NCI-H1436 treated with DMSO at 0.1 percent for 48 hours (cell line): ENCODE results near the gene RHOBTB3.
"Not testable (repeated sequence)": the region's sequence is repeated elsewhere in the genome, so short reads cannot be mapped to it uniquely, and the experiment has no call there.

Source experiments
- DNase-seq: peaks from one replicate; lab custom pipeline; 2025; lab: John Stamatoyannopoulos, UW

The RHOBTB3 gene

GRCh38 chr5:95821110-95822021 lies 90.2 kb downstream of the RHOBTB3 start:
- no peak for DNase-seq

DNA sequence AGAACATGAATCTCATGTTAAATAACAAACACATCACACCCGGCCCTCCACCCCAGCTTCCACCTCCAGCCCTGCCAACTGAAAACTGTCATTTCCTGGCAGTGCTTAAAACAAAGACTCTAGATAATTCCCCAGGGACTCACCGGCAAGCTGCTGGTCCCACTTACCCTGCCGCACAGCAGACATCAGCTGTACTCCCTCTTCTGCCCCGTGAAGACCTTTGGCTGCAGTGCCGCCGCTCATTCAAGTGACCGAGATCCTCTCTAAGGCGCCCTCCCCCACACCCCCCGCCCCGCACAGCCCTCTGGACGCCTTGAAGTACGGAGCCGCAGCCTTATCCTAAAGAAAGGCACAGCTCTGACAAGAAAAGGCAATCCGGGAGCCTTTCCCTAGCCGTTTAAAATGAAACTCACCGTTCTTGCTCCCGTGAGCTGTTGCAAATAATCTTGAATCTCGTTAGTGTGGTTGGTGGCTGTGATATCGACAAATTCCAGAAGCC lies 91.0 kb downstream of the RHOBTB3 start:
- peak; percentile 36 for DNase-seq

GRCh38 chr5:95822542-95823181 lies 91.5 kb downstream of the RHOBTB3 start, which contains the start of gene GLRX:
Gene GLRX (minus strand): TSS chr5:95822726. CDS start chr5:95822662, 64 bp downstream.
- peak; percentile 39 for DNase-seq

DNA sequence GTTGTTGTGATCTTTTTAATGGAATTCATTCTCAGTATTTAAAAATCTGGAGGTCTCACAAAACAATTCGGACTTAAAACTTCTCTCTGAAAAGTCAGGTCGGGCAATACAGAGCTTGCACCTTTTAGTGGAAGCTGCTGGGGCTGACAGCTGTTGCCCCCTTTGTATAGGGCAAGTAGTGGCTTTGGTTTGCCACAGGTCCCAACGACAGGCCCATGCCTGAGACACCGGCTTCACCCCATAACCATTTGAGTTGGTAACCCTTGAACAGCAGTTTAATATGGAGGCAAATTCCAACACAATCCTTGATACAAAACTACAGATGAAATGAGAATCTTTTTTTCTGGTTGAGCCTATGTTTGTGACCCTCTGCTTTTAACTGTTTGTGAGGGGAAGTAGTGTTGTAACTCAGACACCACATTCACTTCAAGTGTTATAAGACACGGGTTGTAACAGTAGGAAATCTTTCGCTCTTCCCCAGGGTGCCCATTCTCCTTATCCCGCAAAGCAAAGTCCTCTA lies 92.1 kb downstream of the RHOBTB3 start:
- no peak for DNase-seq

DNA sequence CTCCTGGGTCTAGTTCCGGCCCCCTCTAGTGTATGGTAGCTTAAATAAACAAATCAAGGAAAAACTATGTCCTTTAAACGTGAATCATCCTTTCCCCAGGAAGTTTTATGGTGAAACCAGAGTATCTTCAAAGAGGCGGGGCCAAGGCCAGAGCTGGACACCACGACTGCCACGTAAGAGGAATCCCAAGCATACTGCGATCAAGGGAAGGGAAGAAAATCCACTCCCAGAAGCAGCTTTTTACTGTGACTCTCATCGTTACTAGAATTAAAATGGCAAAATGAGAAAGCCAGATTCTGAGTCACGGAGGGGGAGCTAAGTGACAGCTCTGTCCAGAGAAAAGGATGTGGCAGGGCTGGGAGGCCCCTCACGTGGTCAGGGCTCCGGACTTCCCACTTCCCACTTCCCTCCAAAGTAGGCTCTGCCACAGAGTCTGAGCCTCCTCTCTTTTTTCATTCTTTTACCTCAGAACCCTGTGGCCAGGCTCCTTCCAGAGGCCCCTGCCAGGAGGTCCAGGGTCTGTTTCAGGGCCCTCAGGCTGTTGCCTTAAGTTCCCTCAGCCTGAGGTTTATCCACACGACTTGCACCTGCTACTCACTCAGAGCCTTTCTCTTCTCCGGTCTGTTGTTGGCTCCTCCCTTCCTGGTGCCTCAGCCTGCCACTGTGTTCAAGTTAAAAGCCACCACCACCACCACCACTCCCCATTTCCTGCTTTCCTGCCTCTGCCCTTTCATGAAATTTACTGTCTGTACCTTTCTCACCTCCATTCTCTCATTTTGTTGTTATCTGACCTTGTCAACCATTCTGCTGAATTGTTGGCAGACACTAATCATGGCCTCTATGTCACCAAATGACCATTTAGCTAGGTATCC lies 92.8 kb downstream of the RHOBTB3 start:
- no peak for DNase-seq

GRCh38 chr5:95824747-95825146 lies 93.6 kb downstream of the RHOBTB3 start:
- DNase-seq = no peak

DNA sequence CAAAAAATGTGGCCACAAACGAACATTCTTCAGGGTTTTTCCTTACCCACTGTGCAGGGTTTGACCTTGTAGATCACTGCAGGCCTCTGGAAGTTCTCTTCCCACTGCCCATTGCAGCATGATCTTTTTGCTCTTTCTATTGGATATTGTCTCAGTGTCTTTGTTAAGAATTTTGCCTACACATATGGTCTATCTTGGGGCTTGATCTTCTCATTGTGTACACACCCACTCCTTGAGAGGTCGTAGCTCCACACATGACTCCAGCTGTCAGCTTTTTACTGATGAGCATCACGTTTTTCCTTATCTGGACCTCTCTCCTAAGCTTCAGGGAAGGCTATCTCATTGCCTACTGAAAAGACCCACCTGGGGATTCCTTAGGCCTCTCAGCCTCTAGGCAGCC lies 94.4 kb downstream of the RHOBTB3 start:
- DNase-seq = no peak

GRCh38 chr5:95826949-95827891 lies 96.1 kb downstream of the RHOBTB3 start:
- DNase-seq = no peak

DNA sequence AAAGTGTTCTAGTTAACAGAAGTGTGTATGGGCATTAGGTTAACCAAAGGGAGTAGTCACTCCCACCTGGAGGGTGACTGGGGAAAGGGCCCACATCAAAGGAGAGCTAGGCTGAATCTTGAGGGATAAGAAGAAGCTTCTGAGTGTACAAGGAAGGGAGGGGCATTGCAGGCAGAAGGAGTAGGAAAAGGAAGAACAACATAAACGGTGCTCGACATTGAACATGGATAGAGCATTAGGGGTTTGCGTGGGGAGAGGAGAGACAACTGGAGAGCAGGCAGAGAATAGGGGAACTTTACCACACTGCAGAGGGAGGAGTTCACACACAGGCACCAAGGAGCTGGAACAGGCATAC lies 96.7 kb downstream of the RHOBTB3 start:
- DNase-seq = no peak

DNA sequence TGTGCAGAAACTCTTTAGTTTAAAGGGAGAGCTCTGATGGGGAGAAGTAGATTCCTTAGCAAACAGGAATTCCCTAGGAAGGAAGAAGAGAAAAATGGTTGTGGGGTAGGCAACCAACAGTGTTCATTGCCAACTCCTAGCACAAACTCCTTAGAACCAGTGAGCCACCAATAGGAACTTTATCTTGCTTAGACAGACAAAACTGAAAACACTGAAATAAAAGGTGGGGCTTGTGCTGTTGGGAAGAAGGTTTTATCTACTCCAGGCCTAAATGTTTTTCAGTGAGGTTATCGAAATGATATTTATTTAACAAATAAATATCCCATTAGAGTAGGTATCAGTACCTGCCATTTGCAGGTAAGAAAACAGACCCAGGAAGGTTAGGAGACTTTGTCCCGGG lies 99.1 kb downstream of the RHOBTB3 start:
- no peak for DNase-seq

DNA sequence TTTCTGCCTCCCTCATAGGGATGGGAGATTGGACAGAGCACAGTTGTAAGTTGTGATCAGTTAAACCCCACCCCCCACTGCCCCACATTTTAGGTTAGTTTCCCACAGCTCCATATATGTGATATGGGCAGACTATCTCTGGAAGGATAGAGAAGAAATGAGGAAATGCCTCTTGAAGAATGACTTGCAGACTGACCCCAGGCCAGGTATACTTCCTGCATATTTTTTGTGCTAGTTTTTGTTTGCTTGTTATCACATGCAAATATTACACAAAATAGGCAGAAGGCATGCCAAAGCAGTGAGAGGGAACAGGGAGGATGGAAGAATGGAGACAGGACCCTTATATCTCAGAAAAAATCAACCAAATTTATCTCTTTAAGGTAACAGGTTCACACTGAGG lies 101.5 kb downstream of the RHOBTB3 start:
- DNase-seq = no peak

DNA sequence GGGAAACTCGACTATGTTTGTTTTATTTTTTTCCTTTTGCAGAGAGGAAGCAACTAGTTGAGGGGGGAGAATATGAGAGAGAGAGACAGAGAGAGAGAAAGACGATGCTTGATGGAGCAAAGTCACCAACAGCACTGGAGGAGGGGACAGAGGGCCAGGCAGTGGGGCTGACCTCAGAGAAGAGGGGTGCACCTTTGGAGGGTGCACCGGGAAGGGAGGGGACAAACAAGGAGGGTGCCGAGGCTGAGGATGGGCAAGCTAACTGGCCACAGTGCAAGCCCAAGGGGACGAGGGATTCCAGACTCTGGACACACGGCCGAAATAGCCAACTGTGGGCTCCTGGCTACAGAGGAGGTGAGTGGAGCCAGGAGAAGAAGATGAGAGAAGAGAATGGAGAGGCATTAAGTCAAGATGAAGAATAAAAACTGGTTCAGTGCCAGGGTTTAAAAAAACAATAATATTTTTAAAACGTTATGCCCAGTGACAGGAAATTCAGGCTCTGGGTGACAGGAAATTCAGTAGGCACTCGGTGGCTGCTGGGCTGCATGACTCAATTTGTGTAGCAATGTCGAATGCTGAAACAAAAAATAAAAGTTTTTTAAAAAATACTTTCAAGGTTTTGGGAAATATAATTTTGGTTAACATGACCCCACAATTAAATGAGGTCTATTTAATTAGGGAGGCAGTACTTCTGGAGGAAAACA lies 104.7 kb downstream of the RHOBTB3 start:
- DNase-seq = no peak

DNA sequence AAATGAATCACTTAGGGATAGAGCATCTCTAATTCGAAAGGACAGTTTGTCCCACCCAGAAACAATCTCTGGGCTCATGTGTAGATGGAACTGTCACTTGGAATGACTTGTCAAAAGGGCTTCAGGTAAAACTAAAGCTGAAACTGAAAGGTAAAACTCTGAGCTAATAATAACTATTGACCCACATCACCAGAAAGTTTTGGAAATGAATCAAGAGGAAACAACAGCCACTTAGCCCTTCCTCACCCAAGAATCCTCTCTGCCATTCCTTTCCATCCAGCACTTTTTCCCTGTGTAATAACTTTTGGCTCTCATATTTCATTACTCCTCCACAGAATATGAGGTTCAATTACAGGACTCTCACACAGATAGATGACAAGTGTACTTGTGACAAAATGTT lies 105.4 kb downstream of the RHOBTB3 start:
- no peak for DNase-seq

GRCh38 chr5:95836971-95837370 lies 105.8 kb downstream of the RHOBTB3 start:
- DNase-seq = not testable (repeated sequence)

DNA sequence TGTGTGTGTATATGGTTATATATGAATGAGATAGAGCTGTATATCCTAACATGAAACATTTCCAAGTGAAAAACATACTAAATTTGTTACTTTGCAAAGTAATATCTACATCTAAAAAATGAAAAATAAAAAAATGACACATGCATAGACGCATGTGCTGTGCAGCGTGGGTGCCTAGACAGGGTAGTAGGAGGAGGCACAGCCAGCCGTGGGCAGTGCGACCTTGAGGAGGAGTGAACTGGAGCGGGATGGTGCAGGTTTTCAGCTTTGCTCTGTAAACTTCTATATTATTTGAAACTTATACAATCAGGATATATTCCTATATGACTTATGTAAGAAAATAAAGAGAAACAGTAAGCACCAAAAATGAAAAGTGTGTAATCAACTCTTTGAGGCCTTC lies 106.4 kb downstream of the RHOBTB3 start:
- no peak for DNase-seq

- DNase-seq = no peak
These were observed 106.9 kb downstream of the RHOBTB3 start for GRCh38 chr5:95838001-95838520.

- DNase-seq = no peak
These were observed 107.4 kb downstream of the RHOBTB3 start for GRCh38 chr5:95838556-95838955.

GRCh38 chr5:95839658-95840057 lies 108.5 kb downstream of the RHOBTB3 start:
- DNase-seq = no peak

DNA sequence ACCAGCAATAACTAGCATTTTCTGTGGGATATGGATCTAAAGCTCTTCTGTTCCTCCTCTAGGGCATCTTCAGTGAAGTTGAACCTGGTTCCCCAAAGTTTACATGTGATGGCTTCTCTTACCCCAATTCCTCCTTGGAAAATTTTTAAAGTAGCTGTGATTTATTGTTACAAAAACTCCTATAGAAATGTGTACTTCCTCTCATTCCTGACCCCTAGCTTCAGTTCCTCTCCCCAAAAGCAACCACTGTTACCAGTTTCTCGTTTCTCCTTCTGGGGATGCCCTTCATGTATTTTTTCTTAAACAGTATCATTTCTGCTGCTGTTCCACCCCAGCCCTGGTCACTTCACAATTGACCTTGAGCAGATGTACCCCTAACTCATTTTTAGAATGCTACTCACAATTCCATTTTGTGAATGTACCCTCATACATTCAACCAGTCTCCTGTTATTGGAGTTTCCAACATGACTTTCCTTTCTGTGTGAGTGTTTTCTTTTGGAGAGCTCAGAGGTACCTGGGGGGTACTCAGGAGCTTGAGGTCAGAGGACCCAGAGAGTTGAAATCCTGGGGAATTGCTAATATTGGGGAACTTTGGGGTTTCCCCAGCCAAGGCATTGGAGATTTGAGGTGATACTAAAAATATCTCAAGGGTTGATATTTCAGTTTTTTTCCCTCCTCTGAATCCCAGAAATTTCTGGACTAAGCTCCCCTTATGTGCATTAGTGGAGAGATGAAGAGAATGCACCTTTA lies 110.0 kb downstream of the RHOBTB3 start:
- DNase-seq = no peak
